ENCODE data around the gene C13orf46. TPM values are rescaled to one million over a fixed set of nuclear protein-coding genes. Genes with fewer than 3 reads are reported as not detected.

C13orf46 gene
- polyA plus RNA-seq, 1 donor (not counting 4 experiments of a cell fraction or from before 2014, with no cell fraction given): not detected

GRCh38 chr13:113905942-113906341, 67.9 kb downstream of the C13orf46 start:
- DNase-seq (ENCODE audit: low read depth, low spot score) (no peak), FAIRE-seq (no peak)
- no peak overlapping the region for H3K4me2 ChIP-seq (ENCODE audit: control insufficient read depth, extremely low read depth, insufficient read depth, low read depth, low read length)
- H3K79me2 ChIP-seq (ENCODE audit: control insufficient read depth, insufficient read depth, low read length): no peaks in the 10 kb centered on the region
- no peaks in the 10 kb centered on the region for H4K20me1 ChIP-seq (ENCODE audit: control insufficient read depth, extremely low read depth, insufficient read depth, low read length)
- no peak overlapping the region for H3K27ac ChIP-seq (ENCODE audit: control insufficient read depth, insufficient read depth, low read length)
- TF ChIP-seq EZH2 (IDR thresholded peaks at IDR 0.05; ENCODE audit: low read length): no peak
- no peak for TF ChIP-seq CTCF (optimal IDR thresholded peaks at IDR 0.05 in 1 of 3, IDR thresholded peaks at IDR 0.05 in 1 of 3, conservative IDR thresholded peaks at IDR 0.05 in 1 of 3; ENCODE audit: extremely low read depth in 1 of 3, insufficient read depth in 2 of 3, low read length in 3 of 3)
- H3K9me1 ChIP-seq (ENCODE audit: control insufficient read depth, extremely low read depth, insufficient read depth, low read length): no peaks in the 10 kb centered on the region
- no peaks in the 10 kb centered on the region for H3K9me3 ChIP-seq (ENCODE audit: control insufficient read depth, low read depth, low read length)
- peaks cover 8% of the 10 kb centered on the region for H3K4me1 ChIP-seq (ENCODE audit: control insufficient read depth, extremely low read depth, insufficient read depth, low read length)
- no peaks in the 10 kb centered on the region for H3K36me3 ChIP-seq (ENCODE audit: control insufficient read depth in 2 of 2, extremely low read depth in 1 of 2, insufficient read depth in 2 of 2, low read length in 2 of 2)
- dilution Hi-C loops (cut with MboI; ENCODE audit: extremely low pct_ligation_motif_present, low sequenced_read_pairs): no loop called here
- H3K9ac ChIP-seq (ENCODE audit: control insufficient read depth, extremely low read depth, insufficient read depth, low read length): no peak overlapping the region
- H2AFZ ChIP-seq (ENCODE audit: control insufficient read depth, low read length): no peak overlapping the region
- no peak overlapping the region for H3K4me3 ChIP-seq (ENCODE audit: control insufficient read depth in 2 of 3, extremely low read depth in 1 of 3, insufficient read depth in 2 of 3, low read depth in 1 of 3, low read length in 3 of 3)
- H3K27me3 ChIP-seq (ENCODE audit: control insufficient read depth, extremely low read depth, insufficient read depth, low read length): no peaks in the 10 kb centered on the region

GRCh38 chr13:113905018-113905417, 68.9 kb downstream of the C13orf46 start:
- Histone ChIP-seq H3K79me2 (ENCODE audit: control insufficient read depth, insufficient read depth, low read length) (no peaks in the 10 kb centered on the region), H3K36me3 (ENCODE audit: control insufficient read depth in 2 of 2, extremely low read depth in 1 of 2, insufficient read depth in 2 of 2, low read length in 2 of 2) (no peaks in the 10 kb centered on the region), H3K4me1 (ENCODE audit: control insufficient read depth, extremely low read depth, insufficient read depth, low read length) (peaks cover 8% of the 10 kb centered on the region), H3K4me3 (ENCODE audit: control insufficient read depth in 2 of 3, extremely low read depth in 1 of 3, insufficient read depth in 2 of 3, low read depth in 1 of 3, low read length in 3 of 3) (no peak overlapping the region), H3K9me1 (ENCODE audit: control insufficient read depth, extremely low read depth, insufficient read depth, low read length) (no peaks in the 10 kb centered on the region), H3K9me3 (ENCODE audit: control insufficient read depth, low read depth, low read length) (no peaks in the 10 kb centered on the region), H3K27me3 (ENCODE audit: control insufficient read depth, extremely low read depth, insufficient read depth, low read length) (no peaks in the 10 kb centered on the region), H2AFZ (ENCODE audit: control insufficient read depth, low read length) (no peak overlapping the region), H3K27ac (ENCODE audit: control insufficient read depth, insufficient read depth, low read length) (no peak overlapping the region), H3K9ac (ENCODE audit: control insufficient read depth, extremely low read depth, insufficient read depth, low read length) (no peak overlapping the region), H4K20me1 (ENCODE audit: control insufficient read depth, extremely low read depth, insufficient read depth, low read length) (no peaks in the 10 kb centered on the region), H3K4me2 (ENCODE audit: control insufficient read depth, extremely low read depth, insufficient read depth, low read depth, low read length) (no peak overlapping the region)
- dilution Hi-C loops (cut with MboI; ENCODE audit: extremely low pct_ligation_motif_present, low sequenced_read_pairs): no loop called here
- no peak for DNase-seq (ENCODE audit: low read depth, low spot score)
- TF ChIP-seq CTCF (optimal IDR thresholded peaks at IDR 0.05 in 1 of 3, IDR thresholded peaks at IDR 0.05 in 1 of 3, conservative IDR thresholded peaks at IDR 0.05 in 1 of 3; ENCODE audit: extremely low read depth in 1 of 3, insufficient read depth in 2 of 3, low read length in 3 of 3): no peak
- no peak for TF ChIP-seq EZH2 (IDR thresholded peaks at IDR 0.05; ENCODE audit: low read length)
- FAIRE-seq: peak; percentile 26
